Gastrocnemius medialis (tissue), 4 donors: Measurements from ENCODE around the gene GLT8D1.

ENCODE experiments used
- CTCF ChIP-seq, 5 experiments: fragments of 450-650 bp in 3 of 5; fragments of 200-600 bp in 2 of 5; sonication (generic) in 2 of 5; IDR thresholded peaks in 4 of 5; conservative IDR thresholded peaks in 1 of 5; 1 replicate in 4 of 5; 2 replicates in 1 of 5; pipeline ENCODE4 v1.5.1; 2016 to 2019; ENCODE audit warnings: antibody characterized with exemption in 5 of 5, mild to moderate bottlenecking in 3 of 5, moderate library complexity in 3 of 5
- POLR2A ChIP-seq, 2 donors: fragments of 450-650 bp; IDR thresholded peaks; one replicate each; pipeline ENCODE4 v1.6.1; 2017; ENCODE audit warnings: antibody characterized with exemption in 2 of 2, mild to moderate bottlenecking in 2 of 2, moderate library complexity in 2 of 2

GRCh38 chr3:52681596-52681995 is 24.0 kb downstream of the GLT8D1 start:
- TF ChIP-seq CTCF (IDR thresholded peaks at IDR 0.05 in 4 of 5, conservative IDR thresholded peaks at IDR 0.05 in 1 of 5) (no peak), POLR2A (IDR thresholded peaks at IDR 0.05) (no peak)
